ENCODE results near the gene NFKBIB. TPM values are rescaled to one million over a fixed set of nuclear protein-coding genes. Genes with fewer than 3 reads are reported as not detected.

Gene NFKBIB
- polyA plus RNA-seq, 1 donor (not counting 4 experiments of a cell fraction or from before 2014, with no cell fraction given): 12.3 TPM

- H3K9me1 ChIP-seq (ENCODE audit: control insufficient read depth, extremely low read depth, insufficient read depth, low read length): no peaks in the 10 kb centered on the region
- H3K4me2 ChIP-seq (ENCODE audit: control insufficient read depth, extremely low read depth, insufficient read depth, low read depth, low read length): peak overlapping the region; percentile 85
- H3K9ac ChIP-seq (ENCODE audit: control insufficient read depth, extremely low read depth, insufficient read depth, low read length): peak overlapping the region; percentile 37
- FAIRE-seq (no peak), DNase-seq (ENCODE audit: low read depth, low spot score) (no peak)
- dilution Hi-C loops (cut with MboI; ENCODE audit: extremely low pct_ligation_motif_present, low sequenced_read_pairs): no loop called here
- H3K27ac ChIP-seq (ENCODE audit: control insufficient read depth, insufficient read depth, low read length): no peak overlapping the region
- no peaks in the 10 kb centered on the region for H3K27me3 ChIP-seq (ENCODE audit: control insufficient read depth, extremely low read depth, insufficient read depth, low read length)
- peak overlapping the region in 2 of 3 experiments; percentile 13 to 66 for H3K4me3 ChIP-seq (ENCODE audit: control insufficient read depth in 2 of 3, extremely low read depth in 1 of 3, insufficient read depth in 2 of 3, low read depth in 1 of 3, low read length in 3 of 3)
- H3K79me2 ChIP-seq (ENCODE audit: control insufficient read depth, insufficient read depth, low read length): no peaks in the 10 kb centered on the region
- H3K9me3 ChIP-seq (ENCODE audit: control insufficient read depth, low read depth, low read length): no peaks in the 10 kb centered on the region
- no peak for TF ChIP-seq CTCF (optimal IDR thresholded peaks at IDR 0.05 in 1 of 3, IDR thresholded peaks at IDR 0.05 in 1 of 3, conservative IDR thresholded peaks at IDR 0.05 in 1 of 3; ENCODE audit: extremely low read depth in 1 of 3, insufficient read depth in 2 of 3, low read length in 3 of 3)
- no peak for TF ChIP-seq EZH2 (IDR thresholded peaks at IDR 0.05; ENCODE audit: low read length)
- H3K4me1 ChIP-seq (ENCODE audit: control insufficient read depth, extremely low read depth, insufficient read depth, low read length): peaks cover 14% of the 10 kb centered on the region
- H3K36me3 ChIP-seq (ENCODE audit: control insufficient read depth in 2 of 2, extremely low read depth in 1 of 2, insufficient read depth in 2 of 2, low read length in 2 of 2): no peaks in the 10 kb centered on the region
- H2AFZ ChIP-seq (ENCODE audit: control insufficient read depth, low read length): peak overlapping the region; percentile 58
- H4K20me1 ChIP-seq (ENCODE audit: control insufficient read depth, extremely low read depth, insufficient read depth, low read length): no peaks in the 10 kb centered on the region
Observed at GRCh38 chr19:38869160-38869835, 30.5 kb upstream of the NFKBIB start.

GRCh38 chr19:38869836-38870607 is 29.7 kb upstream of the NFKBIB start:
- H3K4me3 ChIP-seq (ENCODE audit: control insufficient read depth in 2 of 3, extremely low read depth in 1 of 3, insufficient read depth in 2 of 3, low read depth in 1 of 3, low read length in 3 of 3): peak overlapping the region in 2 of 3 experiments; percentile 13 to 66
- H3K9me1 ChIP-seq (ENCODE audit: control insufficient read depth, extremely low read depth, insufficient read depth, low read length): no peaks in the 10 kb centered on the region
- no peak for DNase-seq (ENCODE audit: low read depth, low spot score)
- no peak overlapping the region for H3K27ac ChIP-seq (ENCODE audit: control insufficient read depth, insufficient read depth, low read length)
- no peaks in the 10 kb centered on the region for H4K20me1 ChIP-seq (ENCODE audit: control insufficient read depth, extremely low read depth, insufficient read depth, low read length)
- peak overlapping the region; percentile 37 for H3K9ac ChIP-seq (ENCODE audit: control insufficient read depth, extremely low read depth, insufficient read depth, low read length)
- no peak for FAIRE-seq
- peaks cover 14% of the 10 kb centered on the region for H3K4me1 ChIP-seq (ENCODE audit: control insufficient read depth, extremely low read depth, insufficient read depth, low read length)
- peak overlapping the region; percentile 85 for H3K4me2 ChIP-seq (ENCODE audit: control insufficient read depth, extremely low read depth, insufficient read depth, low read depth, low read length)
- no peaks in the 10 kb centered on the region for H3K36me3 ChIP-seq (ENCODE audit: control insufficient read depth in 2 of 2, extremely low read depth in 1 of 2, insufficient read depth in 2 of 2, low read length in 2 of 2)
- TF ChIP-seq EZH2 (IDR thresholded peaks at IDR 0.05; ENCODE audit: low read length) (no peak), CTCF (optimal IDR thresholded peaks at IDR 0.05 in 1 of 3, IDR thresholded peaks at IDR 0.05 in 1 of 3, conservative IDR thresholded peaks at IDR 0.05 in 1 of 3; ENCODE audit: extremely low read depth in 1 of 3, insufficient read depth in 2 of 3, low read length in 3 of 3) (peak; percentile 57 to 89 (median 77))
- peak overlapping the region; percentile 58 for H2AFZ ChIP-seq (ENCODE audit: control insufficient read depth, low read length)
- H3K27me3 ChIP-seq (ENCODE audit: control insufficient read depth, extremely low read depth, insufficient read depth, low read length): no peaks in the 10 kb centered on the region
- dilution Hi-C loops (cut with MboI; ENCODE audit: extremely low pct_ligation_motif_present, low sequenced_read_pairs): no loop called here
- H3K79me2 ChIP-seq (ENCODE audit: control insufficient read depth, insufficient read depth, low read length): no peaks in the 10 kb centered on the region
- no peaks in the 10 kb centered on the region for H3K9me3 ChIP-seq (ENCODE audit: control insufficient read depth, low read depth, low read length)

All from keratinocyte (primary cell).